Naive B cell (primary cell): ENCODE measurements around the gene LRRC58. TPM values are rescaled to one million over a fixed set of nuclear protein-coding genes. Genes with fewer than 3 reads are reported as not detected.

Source experiments
- ATAC-seq, 2 donors: fragments of 150-1000 bp; cut with Tn5 transposase; 2 replicates each; pipeline ENCODE4 v1.10.0; 2021; ENCODE audit warnings: low read depth in 2 of 2, mild to moderate bottlenecking in 2 of 2, moderate library complexity in 2 of 2
- DNase-seq: peaks from one replicate; pipeline ENCODE4 v3.0.0; 2022
- H3K27ac Mint-ChIP-seq, 6 donors: one replicate each; pipeline ENCODE4 v1.8.0; 2020 to 2022; ENCODE audit warnings: mild to moderate bottlenecking in 6 of 6, mixed read lengths in 6 of 6, moderate library complexity in 5 of 6, inconsistent platforms in 2 of 6
- H3K27me3 Mint-ChIP-seq, 3 donors: one replicate each; pipeline ENCODE4 v1.8.0; 2021 to 2022; ENCODE audit warnings: mixed read lengths in 3 of 3, mild to moderate bottlenecking in 1 of 3
- H3K36me3 Mint-ChIP-seq, 2 donors: one replicate each; pipeline ENCODE4 v1.8.0; 2020 to 2022; ENCODE audit warnings: mixed read lengths in 2 of 2, inconsistent platforms in 1 of 2, mild to moderate bottlenecking in 1 of 2
- H3K4me1 Mint-ChIP-seq, 3 donors: one replicate each; pipeline ENCODE4 v1.8.0; 2020 to 2022; ENCODE audit warnings: mixed read lengths in 3 of 3, inconsistent platforms in 1 of 3, mild to moderate bottlenecking in 1 of 3, moderate library complexity in 1 of 3
- H3K4me3 Mint-ChIP-seq, 8 donors: one replicate each; pipeline ENCODE4 v1.8.0; 2020 to 2022; ENCODE audit warnings: mild to moderate bottlenecking in 8 of 8, mixed read lengths in 8 of 8, moderate library complexity in 8 of 8, inconsistent platforms in 2 of 8
- H3K9me3 Mint-ChIP-seq, 7 donors: one replicate each; pipeline ENCODE4 v1.8.0; 2020 to 2022; ENCODE audit warnings: mixed read lengths in 7 of 7, mild to moderate bottlenecking in 5 of 7, inconsistent platforms in 2 of 7, moderate library complexity in 1 of 7
- polyA plus RNA-seq, 6 donors: library from polyadenylated mRNA; unstranded; fragments of 300-500 nt; fragmentation: Illumina TruSeq; gene quantifications; one replicate each; pipeline ENCODE4 v1.2.3, GENCODE V29; 2021; ENCODE audit warnings: low read depth in 6 of 6

Gene LRRC58
- polyA plus RNA-seq, 6 donors from 2014 or later = 5.9 to 10.4 (median 9.0) TPM

GRCh38 chr3:120284747-120285507 lies 64.2 kb downstream of the LRRC58 start, which contains the start of gene GPR156:
Gene GPR156 (minus strand): TSS chr3:120285222. CDS start chr3:120244098, 41,124 bp downstream.
- no peaks in the 10 kb centered on the region for H3K36me3 Mint-ChIP-seq
- peaks cover 0 to 5% (median 1%) of the 10 kb centered on the region in 7 donors for H3K9me3 Mint-ChIP-seq
- ATAC-seq (no peak), DNase-seq (no peak)
- H3K4me1 Mint-ChIP-seq = peaks cover 0 to 10% (median 0%) of the 10 kb centered on the region in 3 donors
- peak within 1 kb of the TSS in 4 of 8 donors; percentile 4 to 66 (median 40) for H3K4me3 Mint-ChIP-seq
- H3K27ac Mint-ChIP-seq = no peak within 1 kb of the TSS
- H3K27me3 Mint-ChIP-seq = peaks cover 69 to 81% (median 75%) of the 10 kb centered on the region in 3 donors

- DNase-seq (no peak), ATAC-seq (no peak)
- Mint-ChIP-seq H3K36me3 (no peaks in the 10 kb centered on the region), H3K4me1 (peaks cover 0 to 7% (median 0%) of the 10 kb centered on the region in 3 donors), H3K27me3 (peaks cover 58 to 79% (median 75%) of the 10 kb centered on the region in 3 donors), H3K4me3 (no peak overlapping the region), H3K27ac (no peak overlapping the region), H3K9me3 (peaks cover 0 to 6% (median 0%) of the 10 kb centered on the region in 7 donors)
These were observed 67.9 kb downstream of the LRRC58 start for GRCh38 chr3:120281261-120281660.

- DNase-seq (no peak), ATAC-seq (no peak)
- Mint-ChIP-seq H3K27me3 (peaks cover 55 to 78% (median 75%) of the 10 kb centered on the region in 3 donors), H3K4me1 (peaks cover 0 to 7% (median 0%) of the 10 kb centered on the region in 3 donors), H3K4me3 (no peak overlapping the region), H3K27ac (no peak overlapping the region), H3K36me3 (no peaks in the 10 kb centered on the region), H3K9me3 (peaks cover 0 to 6% (median 0%) of the 10 kb centered on the region in 7 donors)
These were observed 68.6 kb downstream of the LRRC58 start for GRCh38 chr3:120280566-120280965.

GRCh38 chr3:120280026-120280425 lies 69.1 kb downstream of the LRRC58 start:
- H3K9me3 Mint-ChIP-seq = peaks cover 0 to 6% (median 0%) of the 10 kb centered on the region in 7 donors
- H3K4me3 Mint-ChIP-seq = no peak overlapping the region
- no peak overlapping the region for H3K27ac Mint-ChIP-seq
- DNase-seq (no peak), ATAC-seq (no peak)
- H3K36me3 Mint-ChIP-seq = no peaks in the 10 kb centered on the region
- H3K4me1 Mint-ChIP-seq = peaks cover 0 to 7% (median 0%) of the 10 kb centered on the region in 3 donors
- peaks cover 59 to 80% (median 79%) of the 10 kb centered on the region in 3 donors for H3K27me3 Mint-ChIP-seq

GRCh38 chr3:120276767-120277166 lies 72.4 kb downstream of the LRRC58 start:
- DNase-seq = no peak
- ATAC-seq = no peak
- Mint-ChIP-seq H3K4me1 (no peaks in the 10 kb centered on the region), H3K36me3 (no peaks in the 10 kb centered on the region), H3K4me3 (no peak overlapping the region), H3K27me3 (peaks cover 37 to 63% (median 60%) of the 10 kb centered on the region in 3 donors), H3K9me3 (peaks cover 0 to 7% (median 3%) of the 10 kb centered on the region in 7 donors), H3K27ac (no peak overlapping the region)

- no peak for ATAC-seq
- Mint-ChIP-seq H3K4me1 (no peaks in the 10 kb centered on the region), H3K9me3 (peaks cover 0 to 7% (median 3%) of the 10 kb centered on the region in 7 donors), H3K27me3 (peaks cover 26 to 51% (median 48%) of the 10 kb centered on the region in 3 donors), H3K36me3 (no peaks in the 10 kb centered on the region), H3K4me3 (no peak overlapping the region), H3K27ac (peak overlapping the region in 1 of 6 donors; percentile 2)
- no peak for DNase-seq
These were observed 73.5 kb downstream of the LRRC58 start for GRCh38 chr3:120275618-120276017.

GRCh38 chr3:120274739-120275167 lies 74.4 kb downstream of the LRRC58 start:
- H3K4me3 Mint-ChIP-seq = no peak overlapping the region
- no peaks in the 10 kb centered on the region for H3K36me3 Mint-ChIP-seq
- H3K9me3 Mint-ChIP-seq = peaks cover 0 to 7% (median 3%) of the 10 kb centered on the region in 7 donors
- no peak for ATAC-seq
- peaks cover 26 to 49% (median 48%) of the 10 kb centered on the region in 3 donors for H3K27me3 Mint-ChIP-seq
- H3K27ac Mint-ChIP-seq = no peak overlapping the region
- no peak for DNase-seq
- no peaks in the 10 kb centered on the region for H3K4me1 Mint-ChIP-seq

Other genes with a start within 250 kb of the LRRC58 start
- not detected for gene GPR156, start 64.1 kb downstream of the LRRC58 start, polyA plus RNA-seq
- gene FSTL1, start 101.6 kb upstream of the LRRC58 start, polyA plus RNA-seq = 1 to 10 TPM in 1 of 6 donors, under 1 TPM in 2, not detected in 3; 0.29 to 1.3 (median 0.92) TPM
- 100 to 1,000 TPM; 192 to 261 (median 230) TPM for gene NDUFB4, start 247.0 kb upstream of the LRRC58 start, polyA plus RNA-seq